HL-60/S4 treated with phorbol 12-myristate 13-acetate at 8.2 ng/mL for 4 days and 3 days (cell line): Measurements from ENCODE around the gene ZNF175.

ENCODE experiments used
- in situ Hi-C: fragments of 300-500 bp; cut with MboI; formaldehyde crosslinking; loops from 2 replicates; pipeline ENCODE4 v1.15.0; 2022; ENCODE audit warnings: low sequenced_read_pairs

ZNF175 gene

GRCh38 chr19:51587264-51588191 lies 16.4 kb downstream of the ZNF175 start:
- in situ Hi-C loops, result no loop called here

- in situ Hi-C loops, result no loop called here
These were observed 18.4 kb downstream of the ZNF175 start for GRCh38 chr19:51589511-51589910.

DNA sequence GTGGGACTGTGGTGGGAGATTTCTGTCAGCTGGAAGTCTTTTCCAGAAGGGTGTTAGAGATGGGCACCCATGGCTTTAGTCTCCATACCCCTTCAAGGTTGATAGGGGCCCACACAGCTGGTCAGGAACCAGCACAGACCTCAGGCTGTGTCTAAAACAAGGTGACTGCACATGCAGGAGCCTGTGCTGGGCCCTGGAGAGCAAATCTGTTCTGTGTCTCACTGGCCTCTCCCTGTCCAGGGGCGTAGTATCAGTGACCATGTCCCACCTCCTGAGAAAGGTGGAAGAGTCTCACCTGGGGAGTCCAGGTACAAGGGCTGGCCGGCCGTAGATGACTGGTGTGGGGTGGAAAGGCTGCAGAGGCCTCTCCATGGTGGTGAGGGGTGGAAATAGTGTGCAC lies 19.4 kb downstream of the ZNF175 start:
- in situ Hi-C loops, result no loop called here

GRCh38 chr19:51592521-51592920 lies 21.4 kb downstream of the ZNF175 start:
- in situ Hi-C loops, result no loop called here

DNA sequence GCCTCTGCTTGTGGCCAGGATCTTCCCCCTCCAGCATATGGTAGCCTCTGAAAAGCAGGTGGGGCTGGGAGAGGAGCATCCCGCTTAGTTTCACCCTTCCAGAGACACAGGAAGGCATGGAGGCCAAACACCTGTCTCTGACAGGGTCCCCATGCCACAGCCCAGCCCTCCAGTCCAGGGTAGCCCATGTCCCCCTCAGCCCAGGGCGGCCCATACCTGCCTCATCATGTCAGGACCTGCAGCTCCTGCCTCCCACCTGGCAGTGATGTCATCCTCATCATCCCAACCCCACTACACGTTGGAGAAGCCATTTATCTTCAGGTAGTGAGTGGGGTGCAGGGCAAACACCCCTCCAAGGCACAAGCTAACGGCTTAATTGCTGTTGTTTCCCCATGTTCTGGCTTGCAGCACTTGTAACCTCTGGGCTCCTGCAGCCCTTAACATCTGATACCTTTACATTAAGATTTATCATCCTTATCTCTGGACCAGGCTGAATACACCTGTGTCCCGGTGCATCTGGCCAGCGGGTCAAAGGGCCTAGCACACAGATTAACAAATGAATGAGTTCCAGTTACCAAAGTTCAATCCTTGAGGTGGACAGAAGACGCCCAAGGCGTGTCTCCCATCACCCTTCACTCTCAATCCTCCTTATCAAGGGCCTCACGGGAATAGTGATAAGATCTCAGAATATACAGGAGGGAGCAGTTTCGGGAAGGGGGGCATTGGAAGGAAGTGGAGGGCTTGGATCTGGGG lies 22.2 kb downstream of the ZNF175 start:
- in situ Hi-C loops, result no loop called here

- in situ Hi-C loops, result no loop called here
These were observed 23.1 kb downstream of the ZNF175 start for GRCh38 chr19:51593969-51594773.

DNA sequence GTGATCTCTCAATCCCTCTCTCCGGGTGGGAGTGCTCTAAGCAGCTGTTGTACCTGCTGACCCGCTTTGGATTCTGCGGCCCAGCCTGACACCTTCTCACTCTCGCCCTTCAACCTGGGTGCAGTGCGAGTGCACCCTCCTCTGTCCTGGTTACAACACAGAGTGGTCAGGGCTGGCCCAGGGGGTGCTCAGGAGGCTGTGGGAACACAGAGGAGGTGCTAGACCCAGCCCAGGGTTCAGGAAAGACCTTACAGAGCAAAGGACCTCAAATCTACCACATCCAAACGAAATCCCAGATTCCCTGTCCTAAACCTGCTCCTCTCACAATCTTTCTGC lies 23.7 kb downstream of the ZNF175 start:
- in situ Hi-C loops, result no loop called here

DNA sequence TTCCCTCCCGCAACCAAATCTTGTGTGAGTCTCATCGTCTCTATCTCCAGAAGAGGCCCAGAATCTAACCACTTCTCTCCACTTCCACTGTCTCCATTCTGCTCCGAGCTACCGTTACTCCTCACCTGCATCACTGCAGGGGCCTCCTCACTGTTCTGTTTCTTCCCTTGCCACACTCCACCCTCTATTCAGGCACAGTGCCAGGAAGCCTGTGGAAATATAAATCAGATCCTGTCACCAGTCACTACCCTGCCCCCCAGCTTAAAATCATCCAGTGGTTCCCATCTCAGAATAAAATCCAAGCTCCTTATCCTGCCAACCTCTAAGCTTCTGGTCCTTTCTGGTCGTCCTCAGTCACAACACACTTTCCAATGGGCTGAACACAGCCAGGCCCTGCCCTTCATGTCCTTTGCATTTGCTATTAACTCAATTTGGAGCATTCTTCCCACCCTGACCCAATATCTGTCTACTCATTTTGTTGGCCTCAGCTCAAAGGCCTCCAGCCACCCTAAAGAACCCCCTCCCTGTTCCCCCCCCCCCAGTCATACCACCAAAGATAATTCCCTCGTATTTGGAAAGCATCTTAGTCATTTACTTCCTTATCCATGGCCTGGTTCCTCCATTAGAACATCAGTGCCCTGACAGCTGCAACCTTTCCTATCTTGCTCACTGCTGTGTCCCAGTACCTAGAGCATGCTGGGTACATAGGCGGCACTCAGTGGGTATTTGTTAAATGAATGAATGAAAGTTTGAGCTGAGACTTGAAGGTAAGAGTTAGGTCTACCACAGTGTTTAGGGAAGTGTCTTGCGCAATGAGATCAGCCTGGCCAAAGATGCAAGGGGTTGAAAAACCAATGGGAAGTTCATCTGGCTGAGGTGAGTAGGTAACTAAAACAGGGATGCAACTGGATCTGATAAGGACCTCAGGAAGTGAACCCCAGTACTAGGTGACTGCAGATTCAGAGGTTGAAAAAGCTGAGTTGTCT lies 24.4 kb downstream of the ZNF175 start:
- in situ Hi-C loops, result no loop called here

DNA sequence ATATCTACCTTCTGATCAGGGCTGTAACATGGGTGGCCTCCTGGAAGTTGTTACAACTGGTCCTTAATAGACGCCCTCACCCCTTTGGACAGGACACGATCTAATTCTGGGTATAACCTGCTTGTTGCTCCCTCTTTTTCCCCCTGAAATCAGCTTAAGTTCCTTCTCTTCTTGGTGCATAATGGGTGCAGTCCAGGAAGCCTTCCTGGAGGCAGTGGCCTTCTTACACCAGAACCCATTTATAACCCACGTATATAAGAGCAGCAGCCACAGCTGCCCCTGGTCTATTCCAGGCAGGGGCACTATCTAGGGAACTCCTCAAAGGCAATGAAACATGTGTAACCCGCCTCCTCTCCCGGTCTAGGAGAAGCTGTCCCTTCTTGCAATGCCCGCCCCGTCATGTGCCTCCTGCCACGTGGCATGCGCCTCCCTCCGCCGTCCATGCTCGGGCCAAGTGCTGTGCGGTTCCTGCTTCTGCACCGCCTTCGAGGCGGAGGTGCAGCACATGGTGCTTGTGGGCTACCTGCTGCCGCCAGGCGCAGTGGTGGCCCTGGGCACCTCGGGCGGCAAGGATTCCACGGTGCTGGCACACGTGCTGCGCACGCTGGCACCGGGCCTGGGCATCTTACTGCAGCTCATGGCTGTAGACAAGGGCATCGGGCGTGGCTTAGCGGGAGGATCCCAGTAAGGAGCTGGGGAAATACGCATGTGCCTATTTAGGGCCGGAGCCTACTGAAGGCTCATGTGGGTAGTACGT lies 27.3 kb downstream of the ZNF175 start:
- in situ Hi-C loops, result no loop called here

DNA sequence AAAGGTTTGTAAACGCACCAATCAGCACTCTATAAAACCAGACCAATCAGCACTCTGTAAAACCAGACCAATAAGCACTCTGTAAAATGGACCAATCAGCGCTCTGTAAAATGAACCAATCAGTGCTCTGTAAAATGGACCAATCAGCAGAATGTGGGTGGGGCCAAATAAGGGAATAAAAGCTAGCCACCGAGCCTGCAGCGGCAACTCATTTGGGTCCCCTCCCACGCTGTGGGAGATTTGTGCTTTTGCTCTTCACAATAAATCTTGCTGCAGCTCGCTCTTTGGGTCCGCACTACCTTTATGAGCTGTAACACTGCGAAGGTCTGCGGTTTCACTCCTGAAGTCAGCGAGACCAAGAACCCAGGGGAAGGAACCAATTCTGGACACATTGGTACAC lies 28.0 kb downstream of the ZNF175 start:
- in situ Hi-C loops, result no loop called here

DNA sequence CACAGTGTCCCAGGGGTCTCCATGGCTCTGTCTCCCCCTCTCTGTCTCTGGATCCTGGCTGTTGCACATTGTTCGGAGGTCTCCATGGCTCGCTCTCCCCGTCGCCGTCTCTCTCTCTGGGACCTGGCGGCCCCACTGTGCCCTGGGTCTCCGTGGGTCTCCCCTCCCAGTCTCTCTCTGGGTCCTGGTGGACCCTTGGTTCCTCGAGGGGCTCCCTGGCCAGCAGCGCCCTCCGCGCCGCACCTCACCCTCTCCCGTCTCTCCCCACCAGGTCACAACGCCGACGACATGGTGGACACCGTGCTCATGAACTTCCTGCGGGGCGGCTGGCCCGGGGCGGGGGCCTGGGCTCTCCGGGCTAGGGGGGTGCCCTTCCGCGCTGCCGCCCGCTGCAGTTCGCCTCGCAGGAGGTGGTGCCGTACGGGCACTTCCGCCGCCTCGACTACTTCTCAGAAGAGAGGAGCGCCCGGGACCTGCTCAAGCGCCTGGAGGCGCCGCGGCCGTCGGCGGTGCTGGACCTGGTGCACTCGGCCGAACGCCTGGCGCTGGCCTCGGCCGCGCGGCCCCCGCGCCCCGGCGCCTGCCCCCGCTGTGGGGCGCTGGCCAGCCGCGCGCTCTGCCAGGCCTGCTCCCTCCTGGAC lies 30.0 kb downstream of the ZNF175 start:
- in situ Hi-C loops, result no loop called here

DNA sequence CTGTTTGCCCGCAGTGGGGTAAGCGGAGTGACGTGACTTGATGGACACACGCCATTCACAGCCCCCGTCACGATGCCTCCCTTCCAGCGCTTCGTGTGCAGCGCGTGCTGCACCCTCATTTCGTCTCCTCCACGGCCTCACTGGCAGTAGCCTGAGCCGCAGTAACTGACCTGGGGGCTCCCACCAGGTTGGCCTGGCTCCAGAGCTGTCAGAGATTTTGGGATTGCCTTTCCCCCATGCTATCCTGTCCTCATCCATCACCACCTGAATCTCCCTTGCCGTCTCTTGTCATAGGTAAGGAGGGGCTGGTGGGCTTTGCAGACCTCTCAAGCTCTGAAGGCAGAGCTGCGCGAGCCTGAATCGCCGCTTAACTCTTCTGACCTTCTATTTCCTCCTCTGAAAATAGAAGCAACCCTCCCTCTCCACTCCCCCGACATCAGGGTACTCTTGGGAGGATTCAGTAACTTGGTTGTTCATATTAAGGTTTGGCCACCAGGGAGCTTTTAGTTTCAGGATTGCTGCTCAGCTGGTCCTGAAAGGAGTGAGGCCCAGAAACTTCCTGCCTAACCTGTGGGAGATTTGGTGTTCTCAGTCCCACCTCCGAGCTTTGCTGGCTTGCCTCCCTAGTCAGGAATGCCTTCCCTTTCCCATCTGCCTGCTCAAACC lies 31.2 kb downstream of the ZNF175 start:
- in situ Hi-C loops, result no loop called here

DNA sequence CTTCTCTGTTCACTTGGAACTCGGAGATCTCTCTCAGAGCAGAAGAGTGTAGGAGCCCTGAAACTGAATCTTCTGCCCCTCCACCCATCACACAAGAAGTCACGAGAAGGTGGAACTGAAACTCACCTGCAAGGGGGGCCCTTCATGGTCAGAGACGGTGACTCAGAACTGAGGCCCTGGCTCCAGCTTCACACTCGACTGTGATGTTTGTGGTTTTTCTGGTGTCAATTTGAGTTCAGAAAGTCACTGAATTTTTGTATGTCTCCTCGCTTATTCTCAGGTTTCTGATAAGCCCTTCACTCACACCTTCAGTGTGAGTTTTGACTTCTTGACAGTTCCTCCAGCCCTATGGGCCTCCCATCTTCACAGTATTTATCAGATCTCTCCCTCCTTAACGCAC lies 36.0 kb downstream of the ZNF175 start:
- in situ Hi-C loops, result no loop called here

GRCh38 chr19:51607920-51608562 lies 37.0 kb downstream of the ZNF175 start:
- in situ Hi-C loops, result no loop called here

GRCh38 chr19:51610576-51610975 lies 39.5 kb downstream of the ZNF175 start:
- in situ Hi-C loops, result no loop called here

- in situ Hi-C loops, result no loop called here
These were observed 43.7 kb downstream of the ZNF175 start for GRCh38 chr19:51614789-51615188.

- in situ Hi-C loops, result no loop called here
These were observed 44.9 kb downstream of the ZNF175 start for GRCh38 chr19:51615991-51616390.

- in situ Hi-C loops, result no loop called here
These were observed 50.1 kb downstream of the ZNF175 start for GRCh38 chr19:51621178-51621577.
